ENCODE results near the gene MACROD1. TPM values are rescaled to one million over a fixed set of nuclear protein-coding genes. Genes with fewer than 3 reads are reported as not detected.

The MACROD1 gene
- 29.3 and 32.2 TPM in 2 replicates for total RNA-seq (2014; rRNA removed; shearing (Covaris generic))
- 62.1 and 70.6 TPM in 2 replicates for polyA plus RNA-seq (2014; cell fraction: nucleus; rRNA removed)

- peak; percentile 79 for DNase-seq (ENCODE audit: extremely low read depth, low read depth)
Observed at GRCh38 chr11:64165842-64166635, at the start of gene MACROD1. Gene MACROD1, minus strand, starts transcription at chr11:64166113. Its CDS starts 119 bp downstream, at chr11:64165994.

GRCh38 chr11:64211181-64211872 is 45.4 kb upstream of the MACROD1 start:
- no peak for DNase-seq (ENCODE audit: extremely low read depth, low read depth)

GRCh38 chr11:64210301-64211020 is 44.5 kb upstream of the MACROD1 start:
- no peak for DNase-seq (ENCODE audit: extremely low read depth, low read depth)

GRCh38 chr11:64209563-64209843 is 43.6 kb upstream of the MACROD1 start:
- no peak for DNase-seq (ENCODE audit: extremely low read depth, low read depth)

- DNase-seq (ENCODE audit: extremely low read depth, low read depth), result no peak
Observed at GRCh38 chr11:64208796-64209562, 43.1 kb upstream of the MACROD1 start.

GRCh38 chr11:64208086-64208795 is 42.3 kb upstream of the MACROD1 start:
- DNase-seq (ENCODE audit: extremely low read depth, low read depth), result no peak

- DNase-seq (ENCODE audit: extremely low read depth, low read depth), result peak; percentile 52
Observed at GRCh38 chr11:64207256-64208085, 41.6 kb upstream of the MACROD1 start.

GRCh38 chr11:64206457-64207255 is 40.7 kb upstream of the MACROD1 start, which contains the start of gene FERMT3:
Gene FERMT3, plus strand, starts transcription at chr11:64206721. Its CDS starts 644 bp downstream, at chr11:64207365.
- DNase-seq (ENCODE audit: extremely low read depth, low read depth), result no peak

- peak; percentile 88 for DNase-seq (ENCODE audit: extremely low read depth, low read depth)
Observed at GRCh38 chr11:64204464-64204989, 38.6 kb upstream of the MACROD1 start.

GRCh38 chr11:64204080-64204440 is 38.1 kb upstream of the MACROD1 start:
- no peak for DNase-seq (ENCODE audit: extremely low read depth, low read depth)

GRCh38 chr11:64203421-64204079 is 37.6 kb upstream of the MACROD1 start:
- no peak for DNase-seq (ENCODE audit: extremely low read depth, low read depth)

- DNase-seq (ENCODE audit: extremely low read depth, low read depth), result no peak
Observed at GRCh38 chr11:64202992-64203391, 37.1 kb upstream of the MACROD1 start.

GRCh38 chr11:64201543-64201942 is 35.6 kb upstream of the MACROD1 start:
- no peak for DNase-seq (ENCODE audit: extremely low read depth, low read depth)

- no peak for DNase-seq (ENCODE audit: extremely low read depth, low read depth)
Observed at GRCh38 chr11:64198511-64198910, 32.6 kb upstream of the MACROD1 start.

- DNase-seq (ENCODE audit: extremely low read depth, low read depth), result no peak
Observed at GRCh38 chr11:64196626-64197025, 30.7 kb upstream of the MACROD1 start.

GRCh38 chr11:64192434-64192833 is 26.5 kb upstream of the MACROD1 start:
- DNase-seq (ENCODE audit: extremely low read depth, low read depth), result no peak

- DNase-seq (ENCODE audit: extremely low read depth, low read depth), result no peak
Observed at GRCh38 chr11:64186492-64187165, 20.7 kb upstream of the MACROD1 start.

Data from NCI-H460 (cell line).